Activated CD4-positive, CD25-positive, alpha-beta regulatory T cell treated with anti-CD3 and anti-CD28 coated beads, Interleukin-2, amount 50 U/mL, for 72 hours (primary cell): ENCODE data around the gene CDH13.
A peak's percentile ranks its signal among the peaks of the same experiment; 100 is the strongest.

Experiments used
- DNase-seq: peaks from one replicate; pipeline ENCODE4 v3.0.0; 2021

The CDH13 gene

DNA sequence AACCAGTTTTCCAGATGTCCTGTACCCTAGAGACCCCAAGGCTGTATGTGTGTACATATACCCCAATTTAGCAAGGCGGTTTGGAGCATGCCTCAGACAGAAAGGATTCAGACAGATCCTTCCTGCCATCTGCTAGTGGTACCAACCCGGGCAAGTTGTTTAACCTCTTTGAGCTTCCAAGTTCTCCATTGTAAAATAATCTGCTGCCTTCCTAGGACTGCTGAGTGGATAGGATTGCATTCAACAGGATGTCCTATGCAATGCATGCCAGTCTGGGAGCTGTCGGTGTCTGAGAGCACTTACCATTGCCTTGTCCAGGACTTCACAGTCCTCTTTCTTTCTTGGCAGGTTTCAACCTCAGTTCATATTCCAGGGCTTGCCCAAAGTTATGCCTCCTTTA, 1.9 kb downstream of the CDH13 start:
- no peak for DNase-seq

- no peak for DNase-seq
Observed at GRCh38 chr16:82629441-82630027, 2.8 kb downstream of the CDH13 start.

DNA sequence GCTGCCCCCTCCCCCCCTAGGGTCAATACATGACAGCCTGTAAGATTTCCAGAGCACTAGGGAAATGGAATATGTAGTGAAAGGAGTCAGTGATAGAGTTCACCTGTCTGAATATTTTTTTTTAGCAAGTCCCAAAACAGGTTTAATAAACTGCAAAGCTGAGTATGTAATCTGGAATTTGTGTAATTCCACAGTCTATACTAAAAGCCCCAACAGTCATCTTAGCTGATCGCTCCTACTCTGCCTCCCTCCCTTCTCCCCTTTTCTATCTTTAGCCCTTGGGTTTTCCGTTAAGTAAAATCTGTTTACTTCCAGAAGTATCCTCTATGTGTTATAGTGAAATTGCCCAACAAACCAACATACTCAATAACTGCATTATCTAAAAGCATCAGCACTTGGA, 3.5 kb downstream of the CDH13 start:
- DNase-seq: no peak

- no peak for DNase-seq
Observed at GRCh38 chr16:82630688-82631087, 3.9 kb downstream of the CDH13 start.

- no peak for DNase-seq
Observed at GRCh38 chr16:82631701-82632685, 5.2 kb downstream of the CDH13 start.

- no peak for DNase-seq
Observed at GRCh38 chr16:82633964-82634600, 7.3 kb downstream of the CDH13 start.

DNA sequence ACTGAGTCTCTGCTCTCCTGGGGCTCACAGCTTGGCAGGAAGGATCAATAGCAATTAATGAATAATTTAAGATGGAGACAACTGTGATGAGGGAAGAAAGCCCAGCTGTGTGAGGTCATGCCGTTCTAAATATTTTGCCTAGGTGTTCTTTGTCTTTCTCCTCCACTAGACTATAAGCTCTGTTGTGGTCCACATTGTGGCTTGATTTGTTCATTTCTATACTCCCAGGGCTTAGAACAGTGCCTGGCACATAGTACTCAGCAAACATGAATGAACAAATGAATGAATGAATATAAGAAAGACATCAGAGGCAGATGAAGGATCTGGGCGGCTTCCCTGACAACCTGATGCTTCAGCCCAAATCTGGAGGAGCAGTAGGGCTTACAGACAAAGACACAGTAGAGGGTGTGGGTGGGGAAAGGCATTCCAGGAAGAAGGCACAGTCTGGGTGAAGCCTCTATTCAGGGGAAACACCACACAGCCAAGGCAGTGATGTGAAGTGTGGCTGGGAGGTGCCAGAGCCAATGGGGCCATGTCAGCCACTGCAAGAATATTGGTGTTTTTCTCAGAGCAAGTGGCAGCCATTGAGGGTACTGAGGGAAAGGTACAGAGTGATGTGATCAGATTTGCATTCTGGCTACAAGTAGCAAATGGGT, 8.3 kb downstream of the CDH13 start:
- no peak for DNase-seq

- DNase-seq: no peak
Observed at GRCh38 chr16:82636485-82636884, 9.7 kb downstream of the CDH13 start.

DNA sequence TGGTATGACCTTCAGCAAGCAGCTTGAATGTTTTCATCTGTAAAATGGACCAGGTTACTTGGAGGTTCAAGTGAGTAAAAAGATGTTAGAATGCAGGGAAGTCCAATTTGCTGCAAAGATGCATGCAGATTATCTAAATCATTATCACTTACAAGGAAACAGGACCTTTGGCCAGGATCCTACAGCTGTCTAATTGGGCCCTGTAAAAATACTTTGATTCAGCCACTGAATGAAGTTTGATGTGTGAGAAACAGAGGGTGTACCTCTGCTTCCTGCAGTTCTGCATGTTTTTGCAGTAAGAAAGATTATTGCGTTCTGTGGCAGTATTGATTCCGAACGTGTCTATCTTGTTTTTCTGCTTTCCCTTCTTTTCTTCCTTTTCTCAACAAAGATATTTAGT, 10.2 kb downstream of the CDH13 start:
- no peak for DNase-seq

DNA sequence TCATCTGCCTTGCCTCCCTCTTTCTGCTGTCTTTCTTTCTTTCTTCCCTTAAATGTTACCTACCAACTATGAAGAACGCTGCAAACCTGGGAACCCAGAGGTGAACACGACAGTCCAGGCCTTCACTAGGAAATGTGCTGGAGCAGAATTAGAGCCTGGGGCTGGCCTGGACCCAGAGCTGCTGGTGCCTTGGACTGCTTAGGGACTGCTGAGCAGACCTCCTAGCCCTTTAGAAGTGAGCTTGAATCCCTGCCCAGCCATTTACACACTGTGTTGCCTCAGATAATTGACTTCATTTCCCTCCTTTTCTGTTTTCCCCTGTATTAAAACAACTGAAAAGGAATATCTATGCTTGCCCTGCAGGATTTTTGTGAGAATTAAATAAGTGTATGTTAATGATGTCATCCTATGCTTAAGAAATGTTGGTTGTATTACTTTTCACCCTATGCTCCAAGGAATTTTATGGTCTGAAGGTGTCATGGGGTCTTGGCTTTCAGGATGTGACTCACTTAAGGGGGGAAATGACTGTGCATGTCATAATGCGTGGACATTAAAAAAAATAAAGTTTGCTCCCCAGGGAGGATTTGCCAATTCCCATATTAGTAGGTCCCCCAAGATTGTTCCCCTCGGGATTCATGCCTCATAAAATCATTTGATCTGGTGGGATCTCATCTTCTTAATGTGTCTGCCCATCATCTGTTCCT, 11.5 kb downstream of the CDH13 start:
- no peak for DNase-seq

DNA sequence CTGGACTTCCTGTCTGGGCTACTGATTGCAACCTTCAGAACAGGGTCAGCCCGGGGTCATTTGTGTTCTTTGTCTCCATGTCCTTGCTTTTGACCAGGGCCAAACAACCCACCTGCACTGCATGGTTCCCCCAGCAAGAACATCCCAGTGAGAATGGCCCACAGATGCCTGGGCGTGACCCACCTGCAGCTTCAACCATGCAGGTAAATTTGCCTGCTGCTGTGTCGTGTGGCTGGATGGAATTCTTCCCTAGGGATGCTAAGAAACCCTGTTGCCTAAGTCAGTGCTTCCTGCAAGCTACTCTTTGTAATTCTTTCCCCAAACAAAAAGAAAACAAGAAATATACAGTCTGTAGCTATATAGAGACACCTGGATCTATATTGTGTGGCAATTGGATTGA, 12.5 kb downstream of the CDH13 start:
- no peak for DNase-seq

DNA sequence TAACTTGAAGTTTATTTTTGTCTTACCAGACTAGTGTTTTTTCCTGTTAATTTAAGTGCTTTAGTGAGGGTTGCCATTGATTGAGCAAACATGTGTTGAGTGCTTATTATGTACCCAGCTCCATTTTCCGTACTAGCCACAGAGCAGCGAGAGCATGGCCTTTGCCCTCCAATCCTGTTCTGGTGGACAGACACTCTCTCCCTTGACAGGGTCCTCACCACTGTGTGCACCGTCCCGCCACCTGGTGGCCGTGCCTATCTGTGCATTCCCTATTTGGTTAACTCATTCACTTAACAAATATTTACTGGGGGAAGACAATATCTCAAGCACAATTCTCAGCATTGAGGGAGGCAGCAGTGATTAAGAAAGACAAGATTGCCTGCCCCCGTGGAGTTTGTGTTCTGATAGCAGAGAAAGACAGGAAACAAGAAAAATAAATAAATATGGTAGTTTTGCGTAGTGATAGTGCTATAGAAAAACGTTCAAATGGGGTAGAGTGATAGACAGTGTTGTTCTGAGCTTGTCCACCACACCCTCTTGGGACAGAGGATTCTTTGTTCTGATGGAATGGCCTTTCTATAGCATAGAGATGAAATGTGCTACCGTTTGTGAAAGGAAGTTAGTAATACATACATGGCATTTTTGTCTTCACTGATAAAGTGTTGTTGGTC, 13.0 kb downstream of the CDH13 start:
- peak; percentile 52 for DNase-seq

DNA sequence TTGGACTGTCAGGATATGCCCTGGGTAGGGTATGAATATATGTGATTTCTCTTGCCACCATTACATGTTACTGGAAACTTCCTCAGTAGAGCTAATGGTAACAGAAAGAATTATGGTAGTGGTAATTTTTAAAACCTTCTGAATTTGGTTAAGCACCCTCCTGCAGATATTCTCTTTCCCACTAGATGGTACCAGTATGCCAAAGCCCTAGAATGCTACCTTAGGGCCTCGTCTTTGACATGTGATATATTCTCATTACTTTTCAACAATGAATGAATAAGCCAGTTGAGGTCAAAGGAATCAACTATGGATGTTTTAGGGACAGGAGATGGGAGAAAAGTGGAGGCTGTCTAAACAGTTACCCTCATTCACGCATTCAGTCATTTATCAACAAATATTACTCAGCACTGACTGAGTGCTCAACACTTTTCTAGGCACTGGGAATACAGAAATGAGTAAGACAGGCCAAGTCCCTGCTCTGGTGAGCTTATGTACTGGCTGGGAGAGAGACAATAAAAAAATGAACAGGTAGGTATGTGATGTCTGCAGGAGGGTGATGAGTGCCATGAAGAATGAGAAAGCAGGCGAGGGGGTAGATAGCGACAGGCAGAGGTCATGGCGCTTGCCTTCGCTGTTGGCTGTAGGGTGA, 14.7 kb downstream of the CDH13 start:
- DNase-seq: no peak

GRCh38 chr16:82643136-82643535, 16.4 kb downstream of the CDH13 start:
- DNase-seq: no peak

GRCh38 chr16:82643936-82644630, 17.3 kb downstream of the CDH13 start:
- no peak for DNase-seq

GRCh38 chr16:82646504-82646903, 19.7 kb downstream of the CDH13 start:
- no peak for DNase-seq

DNA sequence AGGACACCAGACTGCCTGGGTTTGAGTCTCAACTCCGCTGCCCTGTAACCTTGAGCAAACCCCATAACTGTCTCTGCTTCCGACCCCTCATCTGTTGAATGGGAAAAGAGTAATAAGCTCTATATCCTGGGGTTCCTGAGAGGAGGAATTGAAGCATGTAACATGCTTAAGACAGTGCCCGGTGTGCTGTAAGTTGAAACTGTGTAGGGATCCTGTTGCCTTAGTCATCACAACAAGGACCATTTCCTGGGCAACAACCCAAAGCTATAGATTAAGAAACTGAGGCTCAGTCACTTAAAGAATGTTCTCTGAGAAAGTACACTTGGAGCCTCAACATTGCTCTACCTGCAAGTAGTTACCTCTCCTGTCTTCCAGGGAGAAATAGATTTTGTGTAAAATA, 23.0 kb downstream of the CDH13 start:
- no peak for DNase-seq

GRCh38 chr16:82650804-82651203, 24.0 kb downstream of the CDH13 start:
- no peak for DNase-seq

- DNase-seq: no peak
Observed at GRCh38 chr16:82651921-82652601, 25.3 kb downstream of the CDH13 start.

DNA sequence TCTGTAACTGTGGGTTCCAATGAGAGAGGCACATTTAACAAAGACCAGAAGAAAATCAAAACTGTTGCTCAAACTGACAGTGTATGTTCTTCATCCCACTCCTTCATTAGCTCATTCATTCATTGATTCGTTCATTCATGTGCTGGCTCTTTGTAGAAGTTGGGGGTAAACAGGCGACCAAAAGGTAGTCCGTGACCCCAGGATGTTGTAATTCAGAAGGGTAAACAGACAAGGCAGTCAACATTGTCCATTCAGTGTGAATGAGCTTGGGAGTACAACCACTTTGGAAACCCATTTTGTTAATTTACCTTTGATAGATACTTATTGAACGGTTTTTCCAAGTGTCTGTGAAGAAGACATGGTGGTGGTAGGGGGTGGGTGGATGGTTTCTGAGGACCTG, 26.1 kb downstream of the CDH13 start:
- DNase-seq: no peak
